ENCODE results near the gene LOC101059915.
A peak's percentile ranks its signal among the peaks of the same experiment; 100 is the strongest.
"Not testable (repeated sequence)": the region's sequence is repeated elsewhere in the genome, so short reads cannot be mapped to it uniquely, and the experiment has no call there.

Gene LOC101059915

GRCh38 chrX:71640002-71640401, 27.3 kb upstream of the LOC101059915 start:
- no peak overlapping the region for H3K4me3 Mint-ChIP-seq
- peaks cover 18% of the 10 kb centered on the region for H3K9me3 Mint-ChIP-seq
- H3K4me1 Mint-ChIP-seq: no peaks in the 10 kb centered on the region
- TF ChIP-seq CTCF (IDR thresholded peaks at IDR 0.05; ENCODE audit: unreplicated experiment): no peak
- no peaks in the 10 kb centered on the region for H3K27me3 Mint-ChIP-seq (ENCODE audit: low read depth)
- no peak for DNase-seq (ENCODE audit: low spot score in 2 of 2, unreplicated experiment in 2 of 2)
- H3K27ac Mint-ChIP-seq: no peak overlapping the region
- peaks cover 2% of the 10 kb centered on the region for H3K36me3 Mint-ChIP-seq

GRCh38 chrX:71644406-71644805, 22.9 kb upstream of the LOC101059915 start:
- not testable (repeated sequence) for DNase-seq (ENCODE audit: low spot score in 2 of 2, unreplicated experiment in 2 of 2); H3K4me1 Mint-ChIP-seq; H3K27me3 Mint-ChIP-seq (ENCODE audit: low read depth); H3K4me3 Mint-ChIP-seq; H3K27ac Mint-ChIP-seq; H3K36me3 Mint-ChIP-seq
- peaks cover 27% of the 10 kb centered on the region for H3K9me3 Mint-ChIP-seq

GRCh38 chrX:71650333-71650969, 16.9 kb upstream of the LOC101059915 start:
- Mint-ChIP-seq H3K27me3 (ENCODE audit: low read depth) (no peaks in the 10 kb centered on the region), H3K27ac (no peak overlapping the region), H3K4me3 (no peak overlapping the region), H3K9me3 (peaks cover 13% of the 10 kb centered on the region), H3K36me3 (no peaks in the 10 kb centered on the region), H3K4me1 (no peaks in the 10 kb centered on the region)
- DNase-seq (ENCODE audit: low spot score in 2 of 2, unreplicated experiment in 2 of 2): no peak
- no peak for TF ChIP-seq CTCF (IDR thresholded peaks at IDR 0.05; ENCODE audit: unreplicated experiment)

- peaks cover 3% of the 10 kb centered on the region for H3K27me3 Mint-ChIP-seq (ENCODE audit: low read depth)
- no peaks in the 10 kb centered on the region for H3K4me1 Mint-ChIP-seq
- H3K4me3 Mint-ChIP-seq: no peak overlapping the region
- H3K27ac Mint-ChIP-seq: no peak overlapping the region
- peaks cover 17% of the 10 kb centered on the region for H3K9me3 Mint-ChIP-seq
- H3K36me3 Mint-ChIP-seq: no peaks in the 10 kb centered on the region
- peak; percentile 51 for TF ChIP-seq CTCF (IDR thresholded peaks at IDR 0.05; ENCODE audit: unreplicated experiment)
- no peak for DNase-seq (ENCODE audit: low spot score in 2 of 2, unreplicated experiment in 2 of 2)
These were observed 14.9 kb upstream of the LOC101059915 start for GRCh38 chrX:71652405-71652804.

- no peaks in the 10 kb centered on the region for H3K4me1 Mint-ChIP-seq
These were observed 14.0 kb upstream of the LOC101059915 start for GRCh38 chrX:71653344-71653743.

GRCh38 chrX:71657267-71657666, 10.1 kb upstream of the LOC101059915 start:
- H3K4me1 Mint-ChIP-seq: no peaks in the 10 kb centered on the region
- no peak overlapping the region for H3K27ac Mint-ChIP-seq
- no peak overlapping the region for H3K4me3 Mint-ChIP-seq
- H3K27me3 Mint-ChIP-seq (ENCODE audit: low read depth): peaks cover 5% of the 10 kb centered on the region
- no peak for TF ChIP-seq CTCF (IDR thresholded peaks at IDR 0.05; ENCODE audit: unreplicated experiment)
- H3K9me3 Mint-ChIP-seq: peaks cover 14% of the 10 kb centered on the region
- no peaks in the 10 kb centered on the region for H3K36me3 Mint-ChIP-seq
- no peak for DNase-seq (ENCODE audit: low spot score in 2 of 2, unreplicated experiment in 2 of 2)

More at GRCh38 chrX:71653344-71653743, 14.0 kb upstream of the LOC101059915 start:
- Mint-ChIP-seq H3K36me3 (no peaks in the 10 kb centered on the region), H3K4me3 (no peak overlapping the region), H3K27me3 (ENCODE audit: low read depth) (peaks cover 3% of the 10 kb centered on the region), H3K27ac (no peak overlapping the region), H3K9me3 (peaks cover 12% of the 10 kb centered on the region)
- no peak for TF ChIP-seq CTCF (IDR thresholded peaks at IDR 0.05; ENCODE audit: unreplicated experiment)
- no peak for DNase-seq (ENCODE audit: low spot score in 2 of 2, unreplicated experiment in 2 of 2)
